Activated CD4-positive, alpha-beta T cell treated with anti-CD3 and anti-CD28 coated beads, Interleukin-2, Interleukin-6, amounts not matched to agents 100 ng/mL and 50 ng/mL, durations not matched to agents 16 hours and 8 hours (primary cell): ENCODE data around the gene PGPEP1.

Source experiments
- DNase-seq: peaks from one replicate; pipeline ENCODE4 v3.0.0-alpha.2; 2020

The PGPEP1 gene

GRCh38 chr19:18340190-18340989 is at the start of gene PGPEP1:
PGPEP1 (plus strand) TSS chr19:18340598; CDS start chr19:18340682, 84 bp downstream.
- peak; percentile 77 for DNase-seq

GRCh38 chr19:18291019-18291524 is 49.3 kb upstream of the PGPEP1 start:
- no peak for DNase-seq

GRCh38 chr19:18291590-18292461 is 48.6 kb upstream of the PGPEP1 start:
- peak; percentile 93 for DNase-seq

- no peak for DNase-seq
Observed at GRCh38 chr19:18292462-18292809, 48.0 kb upstream of the PGPEP1 start.

GRCh38 chr19:18292810-18293641 is 47.4 kb upstream of the PGPEP1 start:
- peak; percentile 88 for DNase-seq

GRCh38 chr19:18293642-18294466 is 46.5 kb upstream of the PGPEP1 start:
- no peak for DNase-seq

GRCh38 chr19:18294467-18294864 is 45.9 kb upstream of the PGPEP1 start:
- peak; percentile 94 for DNase-seq

- DNase-seq: no peak
Observed at GRCh38 chr19:18295034-18295451, 45.4 kb upstream of the PGPEP1 start.

GRCh38 chr19:18297308-18297707 is 43.1 kb upstream of the PGPEP1 start:
- DNase-seq: no peak

- peak; percentile 57 for DNase-seq
Observed at GRCh38 chr19:18298601-18299000, 41.8 kb upstream of the PGPEP1 start.

- DNase-seq: no peak
Observed at GRCh38 chr19:18299654-18300053, 40.7 kb upstream of the PGPEP1 start.

GRCh38 chr19:18300930-18301717 is 39.3 kb upstream of the PGPEP1 start:
- DNase-seq: no peak

GRCh38 chr19:18301718-18302111 is 38.7 kb upstream of the PGPEP1 start:
- DNase-seq: no peak

- DNase-seq: no peak
Observed at GRCh38 chr19:18304208-18304457, 36.3 kb upstream of the PGPEP1 start.

- peak; percentile 90 for DNase-seq
Observed at GRCh38 chr19:18304458-18305310, 35.7 kb upstream of the PGPEP1 start.

GRCh38 chr19:18306209-18306887 is 34.0 kb upstream of the PGPEP1 start:
- no peak for DNase-seq

- DNase-seq: no peak
Observed at GRCh38 chr19:18306888-18307260, 33.5 kb upstream of the PGPEP1 start.

GRCh38 chr19:18307271-18307681 is 33.1 kb upstream of the PGPEP1 start:
- peak; percentile 35 for DNase-seq

GRCh38 chr19:18308051-18308947 is 32.1 kb upstream of the PGPEP1 start:
- DNase-seq: no peak
